ENCODE measurements around the gene DOK7.
A peak's percentile ranks its signal among the peaks of the same experiment; 100 is the strongest.

The DOK7 gene

DNA sequence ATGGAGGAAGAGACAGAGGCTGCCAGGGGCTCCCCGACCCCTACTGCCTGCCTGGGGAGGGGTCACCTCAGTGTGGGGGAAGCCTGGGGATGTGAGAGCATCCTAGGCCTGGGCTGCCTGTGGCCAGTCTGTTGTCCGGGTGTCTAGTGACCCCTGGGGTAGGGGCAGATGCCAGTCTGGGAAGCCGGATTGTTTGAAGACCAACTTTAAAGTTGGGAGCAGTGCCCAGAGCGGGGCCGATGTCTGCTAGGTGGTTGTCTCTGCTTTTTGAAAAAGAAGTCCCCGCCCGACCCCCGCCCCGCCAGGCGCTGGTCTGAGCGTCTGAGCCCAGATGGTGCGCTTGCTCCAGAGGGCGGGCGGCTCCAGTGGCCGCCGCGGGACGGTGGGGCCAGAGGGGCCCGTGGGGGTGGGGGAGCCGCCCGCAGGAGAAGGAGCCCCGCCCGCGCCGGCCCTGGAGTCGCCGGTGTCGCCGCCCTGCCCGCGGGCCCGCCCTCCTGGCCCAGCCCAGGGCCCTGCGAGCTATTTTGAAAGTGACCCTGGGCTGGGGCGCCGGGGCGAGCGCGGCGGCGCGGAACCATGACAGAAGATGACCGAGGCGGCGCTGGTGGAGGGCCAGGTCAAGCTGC lies at the start of gene DOK7:
DOK7 (plus strand) TSS at position 517 of the 626 bp plus-strand sequence; CDS start at position 587, 70 bp downstream.
- no peak for DNase-seq

DNA sequence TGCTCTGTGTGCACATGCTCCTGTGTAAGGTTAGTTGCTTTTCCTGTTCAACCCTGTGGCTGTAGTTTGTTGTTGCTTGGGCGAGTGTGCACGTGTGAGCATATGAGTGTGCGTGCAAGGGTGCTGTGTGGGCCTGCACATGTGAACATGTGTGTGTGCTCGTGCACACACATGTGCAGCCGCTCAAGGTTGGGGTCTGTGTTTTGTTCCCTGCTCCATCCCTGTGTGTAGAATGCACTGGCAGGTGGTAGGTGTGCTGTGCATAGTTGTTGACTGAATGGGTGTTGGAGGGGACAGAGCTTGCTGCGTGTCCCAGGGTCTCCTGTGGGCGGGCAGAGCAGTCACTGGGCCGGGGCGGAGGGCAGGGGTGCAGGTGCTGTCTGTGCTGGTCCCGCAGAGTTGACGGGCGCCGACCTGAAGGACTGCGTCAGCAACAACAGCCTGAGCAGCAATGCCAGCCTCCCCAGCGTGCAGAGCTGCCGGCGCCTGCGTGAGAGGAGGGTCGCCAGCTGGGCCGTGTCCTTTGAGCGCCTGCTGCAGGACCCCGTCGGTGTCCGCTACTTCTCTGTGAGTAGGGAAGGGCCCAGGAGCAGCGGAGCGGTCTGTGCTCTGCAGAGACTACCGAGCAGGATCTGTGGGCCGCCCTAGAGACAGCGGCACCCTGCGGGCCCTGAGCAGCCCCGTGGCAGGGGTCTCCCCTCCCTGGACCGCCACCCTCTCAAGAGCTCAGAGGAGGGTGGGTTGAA lies 49.3 kb upstream of the DOK7 start:
- no peak for DNase-seq

DNA sequence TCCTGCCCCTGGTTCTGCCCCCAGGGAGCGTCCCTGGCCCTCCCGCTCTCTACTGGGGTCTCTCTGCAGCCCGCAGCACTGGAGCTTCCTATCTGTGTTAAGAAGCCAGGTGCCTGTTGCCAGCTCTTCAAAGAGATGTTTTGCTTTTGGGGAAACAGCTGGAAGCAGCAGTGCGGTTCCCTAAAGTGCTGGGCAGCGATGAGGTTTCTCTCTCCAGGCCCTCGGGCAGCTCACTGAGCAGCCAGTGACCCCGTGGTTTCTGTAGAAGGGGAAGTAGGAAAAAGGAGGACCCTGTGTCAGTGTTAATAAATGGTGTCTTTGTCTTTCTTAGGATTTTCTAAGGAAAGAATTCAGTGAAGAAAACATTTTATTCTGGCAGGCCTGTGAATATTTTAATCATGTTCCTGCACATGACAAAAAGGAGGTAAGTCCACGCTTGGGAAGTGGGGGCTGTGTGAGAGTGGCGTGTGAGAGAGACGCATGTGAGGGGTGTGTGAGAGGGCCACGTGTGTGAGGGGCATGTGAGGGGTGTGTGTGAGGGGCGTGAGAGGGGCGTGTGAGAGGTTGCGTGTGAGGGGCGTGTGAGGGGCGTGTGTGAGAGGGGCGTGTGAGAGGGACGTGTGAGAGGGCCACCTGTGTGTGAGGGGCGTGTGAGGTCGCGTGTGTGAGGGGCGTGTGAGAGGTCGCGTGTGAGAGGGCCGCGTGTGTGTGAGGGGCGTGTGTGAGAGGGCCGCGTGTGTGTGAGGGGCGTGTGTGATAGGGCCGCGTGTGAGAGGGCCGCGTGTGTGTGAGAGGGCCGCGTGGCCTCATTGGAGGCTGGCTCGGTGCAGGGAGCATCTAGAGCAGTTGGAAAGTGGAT lies 48.5 kb upstream of the DOK7 start:
- DNase-seq = peak in 1 of 2 donors; percentile 12

DNA sequence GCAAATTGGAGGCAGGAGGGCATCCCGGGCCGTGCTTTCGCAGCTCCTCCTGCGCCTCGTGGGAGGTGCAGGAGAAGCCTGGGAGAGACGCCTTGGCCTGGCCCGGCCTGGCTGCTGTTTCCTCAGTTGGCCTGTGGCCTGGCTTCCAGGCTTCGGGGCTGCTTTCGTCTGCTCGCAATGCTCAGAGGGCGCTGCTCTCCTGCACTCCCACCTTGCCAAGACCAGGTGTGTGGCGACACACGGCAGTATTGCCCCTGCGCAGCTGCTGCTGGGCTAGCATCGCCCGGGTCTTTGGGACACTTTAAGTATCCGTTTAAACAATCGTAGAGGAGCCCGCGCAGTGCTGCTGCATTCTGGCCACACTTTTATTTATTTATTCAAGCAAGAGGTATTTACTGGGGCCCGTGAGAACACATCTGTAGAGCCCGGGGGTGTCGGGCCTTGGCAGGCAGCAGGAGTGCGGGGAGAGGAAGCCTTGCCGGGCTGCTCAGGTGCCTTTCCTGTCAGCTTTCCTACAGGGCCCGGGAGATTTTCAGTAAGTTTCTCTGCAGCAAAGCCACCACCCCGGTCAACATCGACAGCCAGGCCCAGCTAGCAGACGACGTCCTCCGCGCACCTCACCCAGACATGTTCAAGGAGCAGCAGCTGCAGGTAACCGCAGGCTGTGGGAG lies 47.5 kb upstream of the DOK7 start:
- DNase-seq = no peak

- DNase-seq = no peak
Measured at GRCh38 chr4:3416270-3416669, 46.8 kb upstream of the DOK7 start.

GRCh38 chr4:3416821-3417221 lies 46.3 kb upstream of the DOK7 start:
- DNase-seq = no peak

DNA sequence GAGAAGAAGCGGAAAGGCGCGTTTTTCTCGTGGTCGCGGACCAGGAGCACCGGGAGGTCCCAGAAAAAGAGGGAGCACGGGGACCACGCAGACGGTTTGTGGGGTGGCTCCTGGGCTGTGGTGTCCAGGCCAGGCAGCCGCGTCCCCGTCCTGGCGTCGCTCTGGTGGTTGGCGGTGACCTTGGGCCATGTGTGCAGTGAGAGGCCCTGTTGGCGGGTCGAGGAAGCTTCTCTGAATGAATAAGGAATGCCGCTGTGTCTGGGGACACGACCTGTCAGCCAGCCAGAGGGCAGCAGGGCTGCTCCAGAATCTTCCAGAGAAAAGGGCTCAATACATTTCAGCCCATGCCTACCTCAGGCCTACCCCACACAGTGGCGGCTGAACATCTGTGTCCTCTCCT lies 45.7 kb upstream of the DOK7 start:
- no peak for DNase-seq

DNA sequence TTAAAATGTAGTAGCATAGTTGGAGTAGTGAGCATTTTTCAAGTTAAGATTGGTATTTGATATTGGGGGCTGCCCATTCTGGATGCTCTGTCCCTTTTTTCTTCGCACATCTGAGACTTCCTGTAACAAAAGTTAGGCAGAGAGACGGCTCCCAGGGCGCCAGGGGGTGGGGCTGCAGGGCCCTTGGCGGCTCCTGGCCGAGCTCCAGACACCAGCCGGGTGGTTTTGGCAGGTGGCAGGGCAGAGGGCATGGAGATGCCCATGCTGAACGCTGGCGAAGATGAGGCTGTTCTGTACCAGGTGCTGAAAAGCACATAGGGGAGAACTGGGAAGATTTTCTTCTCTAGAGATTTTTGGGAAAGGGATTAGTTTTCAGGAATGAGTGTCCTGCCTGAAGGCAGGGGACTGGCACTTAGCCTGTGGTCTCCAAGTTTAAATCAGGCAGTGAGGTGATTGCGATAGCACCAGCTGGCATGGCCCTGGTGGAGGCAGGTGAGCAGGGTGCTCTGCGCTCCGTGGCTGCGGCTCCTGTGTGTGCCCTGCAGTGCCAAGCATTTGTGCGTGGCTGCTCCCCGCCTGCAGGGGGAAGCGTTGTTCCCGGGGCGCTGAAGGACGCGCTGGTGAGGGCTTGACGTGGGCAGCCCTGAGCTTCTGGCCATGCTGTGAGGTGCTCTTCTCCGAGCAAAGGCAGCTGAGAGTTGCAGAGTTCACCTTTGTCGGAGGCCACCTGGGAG lies 44.9 kb upstream of the DOK7 start:
- DNase-seq = no peak

DNA sequence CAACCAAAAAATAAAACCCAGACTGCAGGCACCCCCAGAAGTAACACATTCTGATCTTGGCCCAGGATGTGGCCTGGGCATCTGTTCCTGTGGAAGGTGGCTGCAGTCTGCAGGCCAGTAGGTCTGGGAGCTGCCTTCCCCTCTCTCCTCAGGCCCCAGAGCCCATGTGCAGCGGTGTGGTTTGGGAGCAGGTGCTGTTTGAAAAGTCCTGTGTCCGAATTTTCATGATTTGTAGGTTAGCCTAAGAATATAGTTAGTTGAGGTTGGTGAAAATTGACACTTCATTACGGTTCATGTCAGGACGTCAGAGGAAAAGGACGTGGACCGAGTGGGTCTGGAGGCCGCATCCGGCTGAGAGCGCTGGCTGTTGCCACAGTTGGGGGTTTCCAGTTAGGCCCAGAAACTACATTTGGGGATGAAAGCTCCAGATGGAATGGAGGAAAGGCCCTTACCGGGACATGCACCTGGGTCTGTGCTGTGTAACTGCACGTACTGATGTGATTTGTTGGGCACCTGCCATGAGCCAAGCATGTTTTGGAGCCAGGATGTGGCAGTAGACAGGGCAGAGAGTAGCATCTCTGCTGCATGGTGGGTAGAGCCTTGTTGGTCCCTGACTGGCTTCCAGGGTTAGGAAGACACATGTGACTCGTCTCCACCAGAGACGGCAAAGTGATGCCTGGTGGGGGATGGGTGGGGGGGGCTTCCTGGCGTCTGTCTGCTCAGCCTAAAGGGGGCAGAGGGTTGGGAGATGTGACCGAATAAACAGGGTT lies 43.1 kb upstream of the DOK7 start:
- no peak for DNase-seq

DNA sequence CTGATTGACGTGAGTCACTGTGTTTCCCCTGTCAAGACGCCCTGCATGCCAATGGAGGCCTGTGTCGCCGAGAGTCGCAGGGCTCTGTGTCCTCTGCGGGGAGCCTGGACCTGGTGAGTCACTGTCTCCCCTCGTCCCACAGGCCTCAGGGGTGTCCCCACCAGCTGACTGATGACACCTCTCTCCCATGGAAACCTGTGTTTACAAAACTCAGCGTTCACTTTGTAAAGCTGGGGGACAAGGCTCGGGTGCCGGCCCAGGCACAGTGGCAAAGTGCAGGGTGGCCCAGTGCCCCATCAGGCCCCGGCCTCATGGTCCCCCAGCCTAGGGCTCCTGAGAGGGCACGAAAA lies 42.5 kb upstream of the DOK7 start:
- no peak for DNase-seq

GRCh38 chr4:3420956-3421355 lies 42.1 kb upstream of the DOK7 start:
- no peak for DNase-seq

- no peak for DNase-seq
Measured at GRCh38 chr4:3421470-3421869, 41.6 kb upstream of the DOK7 start.

DNA sequence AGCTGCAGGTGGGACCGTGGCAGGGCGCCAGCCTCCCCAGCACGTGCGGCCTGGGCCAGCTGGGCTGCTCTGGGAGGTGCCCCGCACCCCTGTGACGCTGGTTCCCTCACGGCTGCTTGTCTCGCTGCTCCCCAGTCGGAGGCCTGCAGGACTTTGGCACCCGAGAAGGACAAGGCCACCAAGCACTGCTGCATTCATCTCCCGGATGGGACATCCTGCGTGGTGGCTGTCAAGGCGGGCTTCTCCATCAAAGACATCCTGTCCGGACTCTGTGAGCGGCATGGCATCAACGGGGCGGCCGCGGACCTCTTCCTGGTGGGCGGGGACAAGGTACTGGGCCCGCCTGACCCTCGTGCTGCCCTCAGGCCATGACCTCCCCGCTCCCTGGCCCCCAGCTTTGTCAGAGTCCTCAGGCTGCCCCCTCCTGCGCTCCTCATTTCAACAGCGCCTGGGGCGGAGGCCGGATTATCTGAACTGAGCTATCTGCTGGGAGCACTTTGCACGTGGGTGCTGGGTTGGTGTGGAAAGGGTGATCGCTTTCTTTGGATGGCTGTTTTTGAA lies 40.8 kb upstream of the DOK7 start:
- no peak for DNase-seq

DNA sequence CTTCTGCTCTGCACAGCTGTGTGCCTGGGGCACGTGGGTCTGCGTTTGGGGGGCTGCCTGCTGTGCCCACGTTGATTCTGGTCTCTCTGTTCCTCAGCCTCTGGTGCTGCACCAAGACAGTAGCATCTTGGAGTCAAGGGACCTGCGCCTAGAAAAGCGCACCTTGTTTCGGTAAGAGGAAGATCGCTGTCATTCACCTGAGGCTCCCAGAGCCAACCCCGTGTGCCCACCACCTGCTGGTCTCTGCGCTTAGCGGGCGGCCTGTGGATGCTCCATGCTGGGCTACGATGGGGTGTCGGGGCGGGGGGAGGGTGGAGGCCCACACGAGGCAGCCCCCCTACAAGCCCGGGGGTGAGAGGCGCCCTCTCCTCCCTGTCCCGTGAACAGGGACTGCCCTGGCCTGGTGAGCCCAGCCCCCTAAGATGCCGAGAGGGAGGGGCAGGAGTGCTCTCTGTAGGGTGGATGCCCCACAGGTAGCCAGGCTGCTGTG lies 40.3 kb upstream of the DOK7 start:
- no peak for DNase-seq

- no peak for DNase-seq
Measured at GRCh38 chr4:3423406-3423805, 39.7 kb upstream of the DOK7 start.

GRCh38 chr4:3423952-3424351 lies 39.2 kb upstream of the DOK7 start:
- DNase-seq = no peak

DNA sequence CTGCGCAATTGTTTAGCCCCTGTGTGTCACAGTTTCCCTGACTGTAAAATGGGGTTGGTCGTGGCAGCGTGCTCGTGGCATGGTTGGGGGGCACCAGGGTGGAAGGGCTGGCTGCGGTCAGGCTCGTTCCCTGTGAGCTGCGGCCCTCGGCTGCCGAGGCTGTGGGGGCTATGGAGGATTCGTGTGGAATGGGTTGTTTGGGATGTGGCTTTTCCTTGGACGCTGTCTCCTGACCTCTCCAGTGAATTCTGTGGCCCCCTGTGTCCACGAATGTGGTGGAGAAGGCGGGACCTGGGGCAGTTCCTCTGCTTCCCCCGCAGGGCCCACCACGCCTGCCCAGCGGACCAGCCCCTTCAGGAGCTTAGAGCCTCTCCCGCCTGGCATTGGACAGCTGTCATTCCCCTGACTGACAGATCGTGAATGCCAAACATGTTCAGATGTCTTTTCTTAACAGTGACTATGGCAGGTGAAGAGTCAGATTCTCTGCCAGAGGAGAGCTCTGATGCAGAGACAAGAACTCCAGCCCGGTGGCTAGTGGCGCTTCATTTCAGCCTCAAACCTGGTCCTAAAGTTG lies 38.5 kb upstream of the DOK7 start:
- no peak for DNase-seq

- DNase-seq = no peak
Measured at GRCh38 chr4:3426465-3427133, 36.5 kb upstream of the DOK7 start.

DNA sequence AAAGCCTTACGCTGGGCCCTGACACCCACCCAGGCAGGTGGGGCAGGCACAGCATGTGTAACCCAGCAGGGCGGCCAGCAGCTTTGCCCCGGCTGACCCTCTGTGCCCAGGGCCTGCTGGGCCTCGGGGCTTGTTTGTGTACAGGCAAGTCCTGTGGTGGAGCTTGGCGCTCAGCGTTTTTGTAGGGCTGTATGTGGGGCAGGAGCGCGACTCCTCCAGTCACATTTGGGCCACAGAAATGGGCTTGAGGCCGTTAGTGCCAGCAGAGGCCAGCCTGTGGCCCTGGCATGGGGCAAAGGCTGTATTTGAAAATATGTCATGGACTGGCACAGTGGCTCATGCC lies 36.0 kb upstream of the DOK7 start:
- no peak for DNase-seq

- no peak for DNase-seq
Measured at GRCh38 chr4:3427706-3428446, 35.2 kb upstream of the DOK7 start.

Measured in CD4-positive, alpha-beta T cell treated with Interleukin-1 beta for 1 hour (primary cell).